A673 (cell line): ENCODE results near the gene RAB44. TPM values are rescaled to one million over a fixed set of nuclear protein-coding genes. Genes with fewer than 3 reads are reported as not detected.

Source experiments
- BruUV-seq: library from RNA; stranded (reverse); fragments of 400-500 nt; replicated peaks from 2 replicates; lab custom pipeline; 2021; lab: Mats Ljungman, UMichigan
- CTCF ChIA-PET: fragments of 300-600 bp; sonication (Branson Sonifier 250); formaldehyde crosslinking; loops from one replicate; lab custom pipeline; 2022; ENCODE audit warnings: antibody characterized with exemption; lab: Charles Lee
- POLR2A ChIA-PET: fragments of 300-600 bp; sonication (Branson Sonifier 250); formaldehyde crosslinking; loops from one replicate; lab custom pipeline; 2022; ENCODE audit warnings: antibody characterized with exemption; ENCODE audit not compliant: low non-redundant PET; lab: Charles Lee
- DNase-seq: peaks from one replicate; pipeline ENCODE4 v3.0.0-alpha.2; 2015; ENCODE audit warnings: low spot score
- H3K27ac ChIP-seq: fragments of 200-600 bp; sonication (generic); 2 replicates; pipeline ENCODE4 v1.5.1; 2016; ENCODE audit warnings: mixed run types, low read depth, mild to moderate bottlenecking, mixed read lengths, antibody characterized with exemption, low read length; ENCODE audit not compliant: poor library complexity, severe bottlenecking
- H3K27me3 ChIP-seq: fragments of 200-600 bp; sonication (generic); replicated peaks from 2 replicates; pipeline ENCODE4 v1.6.1; 2017; ENCODE audit warnings: mixed run types, low read depth, mild to moderate bottlenecking, mixed read lengths, antibody characterized with exemption, low read length; ENCODE audit not compliant: insufficient read depth, poor library complexity
- H3K36me3 ChIP-seq: fragments of 200-600 bp; sonication (generic); 2 replicates; pipeline ENCODE4 v1.6.1; 2016; ENCODE audit warnings: mixed run types, mild to moderate bottlenecking, mixed read lengths, antibody characterized with exemption, low read length; ENCODE audit not compliant: insufficient read depth, poor library complexity, severe bottlenecking
- H3K4me1 ChIP-seq: fragments of 200-600 bp; sonication (generic); 2 replicates; pipeline ENCODE4 v1.6.1; 2017; ENCODE audit warnings: mixed run types, mild to moderate bottlenecking, mixed read lengths, antibody characterized with exemption, low read length; ENCODE audit not compliant: insufficient read depth, poor library complexity, severe bottlenecking
- H3K4me3 ChIP-seq: fragments of 200-600 bp; sonication (generic); 2 replicates; pipeline ENCODE4 v1.5.1; 2016; ENCODE audit warnings: low read depth, mixed run types, mild to moderate bottlenecking, mixed read lengths, low read length; ENCODE audit not compliant: poor library complexity, severe bottlenecking
- H3K9me3 ChIP-seq: fragments of 200-600 bp; sonication (generic); 2 replicates; pipeline ENCODE4 v1.6.1; 2016; ENCODE audit warnings: mixed run types, low read depth, mild to moderate bottlenecking, mixed read lengths, antibody characterized with exemption, low read length; ENCODE audit not compliant: poor library complexity, severe bottlenecking
- CTCF ChIP-seq: fragments of 300-800, 200-600 bp; sonication (generic); conservative IDR thresholded peaks from 2 replicates; pipeline ENCODE4 v1.5.1; 2017; ENCODE audit warnings: low read depth, mild to moderate bottlenecking, antibody characterized with exemption, low read length, moderate library complexity, mixed read lengths
- EZH2 ChIP-seq: fragments of 200-600 bp; sonication (generic); IDR thresholded peaks from 2 replicates; pipeline ENCODE4 v1.6.1; 2017; ENCODE audit warnings: borderline replicate concordance, low read depth, mild to moderate bottlenecking, mixed read lengths, antibody characterized with exemption, low read length; ENCODE audit not compliant: poor library complexity, severe bottlenecking
- intact Hi-C: fragments of 100-400 bp; cut with micrococcal nuclease; formaldehyde crosslinking; loops from one replicate; pipeline ENCODE4 v1.10.0; 2022; ENCODE audit not compliant: unreplicated experiment
- total RNA-seq: library from RNA; stranded (reverse); gene quantifications from 2 replicates; pipeline ENCODE4 v1.2.3, GENCODE V29; 2021

The RAB44 gene
- total RNA-seq, 1 experiment from 2014 or later, result not detected

GRCh38 chr6:36781669-36782068 lies 84.0 kb downstream of the RAB44 start:
- POLR2A ChIA-PET, result no interaction called here
- no peaks in the 10 kb centered on the region for H3K27me3 ChIP-seq
- no peaks in the 10 kb centered on the region for H3K4me1 ChIP-seq
- CTCF ChIA-PET, result interaction anchor here (1.3 to 1.5 kb wide), 2 partner anchors 17 to 237 kb away, joined by 3 to 4 read pairs; no protein-coding TSS in a partner anchor
- DNase-seq, result no peak
- H3K36me3 ChIP-seq, result no peaks in the 10 kb centered on the region
- TF ChIP-seq EZH2, result no peak
- no peak for TF ChIP-seq CTCF
- H3K9me3 ChIP-seq, result no peaks in the 10 kb centered on the region
- no peak overlapping the region for H3K4me3 ChIP-seq
- no peak overlapping the region for H3K27ac ChIP-seq
- intact Hi-C loops, result no loop called here
- BruUV-seq, result no TSS peak

Other genes starting within 250 kb of the RAB44 start
- 21.2 and 24.2 TPM in 2 replicates for gene STK38, start 150.3 kb upstream of the RAB44 start, total RNA-seq
- 623 and 682 TPM in 2 replicates for gene SRSF3, start 103.5 kb upstream of the RAB44 start, total RNA-seq
- 30.4 and 33.6 TPM in 2 replicates for gene CDKN1A, start 19.1 kb upstream of the RAB44 start, total RNA-seq
- gene CPNE5, start 141.6 kb downstream of the RAB44 start, total RNA-seq, result 0.13 and 0.48 TPM in 2 replicates
- gene PPIL1, start 177.0 kb downstream of the RAB44 start, total RNA-seq, result 67.7 and 72.0 TPM in 2 replicates
- gene C6orf89, start 188.1 kb downstream of the RAB44 start, total RNA-seq, result 22.6 and 27.1 TPM in 2 replicates